Right ventricle myocardium superior (tissue), 1 donor: ENCODE data around the gene TRPC1. TPM values are rescaled to one million over a fixed set of nuclear protein-coding genes. Genes with fewer than 3 reads are reported as not detected.

Experiments used
- ATAC-seq: fragments of 200-7000 bp; cut with Tn5 transposase; one replicate; pipeline ENCODE4 v1.9.1; 2020; ENCODE audit warnings: mild to moderate bottlenecking; ENCODE audit not compliant: poor library complexity
- DNase-seq: peaks from one replicate; pipeline ENCODE4 v3.0.0-alpha.2; 2020
- intact Hi-C: fragments of 100-400 bp; cut with DNase I; formaldehyde crosslinking; loops from one replicate; pipeline ENCODE4 v1.11.2; 2022
- total RNA-seq: library from RNA; stranded (reverse); fragmentation: NEBNext Ultra II Directional; extraction: Animal tissue kit (Norgen Biotek cat#: 25700); gene quantifications from one replicate; pipeline ENCODE4 v1.2.1, GENCODE V29; 2021
- donor health status: DM: no; HTN: yes; CAD: no; lungs with severe emphysema.

TRPC1 gene
- total RNA-seq, 1 donor from 2014 or later, result 10.0 TPM

- peak; percentile 83 for ATAC-seq
- intact Hi-C loops, result no loop called here
Observed at GRCh38 chr3:142817356-142817755, 93.5 kb downstream of the TRPC1 start.

DNA sequence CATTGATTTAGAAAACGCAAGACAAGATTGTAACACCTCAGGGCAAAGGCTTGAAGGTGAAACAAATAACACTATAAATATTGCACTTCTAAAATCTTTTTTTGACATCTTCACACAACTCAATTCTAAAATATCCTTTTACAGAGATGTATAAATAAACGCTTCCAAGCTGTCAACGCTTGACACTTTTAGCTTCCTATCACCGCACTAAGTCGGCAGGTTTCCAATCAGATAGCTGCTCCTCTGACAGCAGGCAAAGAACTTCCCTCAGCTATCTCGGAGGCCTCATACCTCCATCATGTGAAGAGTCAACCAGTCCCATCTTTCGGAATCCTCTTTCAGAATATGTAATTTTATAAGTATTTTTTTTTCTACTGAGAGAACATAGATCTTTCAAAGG, 94.1 kb downstream of the TRPC1 start:
- DNase-seq (no peak), ATAC-seq (peak; percentile 69)
- intact Hi-C loops, result no loop called here

More at GRCh38 chr3:142817356-142817755, 93.5 kb downstream of the TRPC1 start:
- DNase-seq, result no peak

DNA sequence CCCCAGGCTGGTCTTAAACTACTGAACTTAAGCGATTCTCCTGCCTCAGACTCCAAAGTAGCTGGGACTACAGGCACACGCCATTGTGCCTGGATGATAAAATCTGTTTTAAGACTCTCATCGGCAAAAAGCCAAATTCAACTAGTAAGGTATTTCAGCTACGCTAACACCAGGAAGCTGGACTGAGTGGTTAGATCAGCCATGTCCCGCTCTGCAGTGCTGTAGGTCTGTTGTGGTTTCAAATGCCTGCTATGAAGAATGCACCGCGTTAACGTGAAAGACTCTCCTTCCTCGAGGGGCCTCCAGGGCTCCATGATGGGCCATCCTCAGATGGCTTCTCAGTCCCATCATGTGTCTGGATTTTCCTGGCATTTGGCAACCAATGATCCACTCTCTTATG, 94.8 kb downstream of the TRPC1 start:
- intact Hi-C loops, result no loop called here
- DNase-seq (no peak), ATAC-seq (no peak)

DNA sequence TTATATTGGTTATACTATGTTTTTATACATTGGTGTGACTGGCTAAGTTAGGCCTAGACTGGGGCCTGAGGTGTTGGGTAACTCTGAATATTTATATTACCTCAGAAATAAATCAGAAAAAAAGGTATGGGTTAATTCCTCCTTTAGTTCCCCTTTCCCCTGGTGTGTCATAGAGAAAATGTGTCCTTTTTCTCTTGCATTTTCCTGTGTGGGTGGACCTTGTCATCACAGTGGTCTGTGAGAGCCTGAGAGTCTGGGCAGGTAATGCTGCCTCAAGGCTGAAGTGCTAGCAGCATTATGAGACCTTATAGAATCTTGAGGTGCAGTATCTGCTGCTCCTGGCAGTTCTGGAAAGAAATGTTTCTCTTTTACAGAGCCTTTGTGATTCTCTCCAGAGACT, 95.3 kb downstream of the TRPC1 start:
- ATAC-seq, result no peak
- intact Hi-C loops, result no loop called here

DNA sequence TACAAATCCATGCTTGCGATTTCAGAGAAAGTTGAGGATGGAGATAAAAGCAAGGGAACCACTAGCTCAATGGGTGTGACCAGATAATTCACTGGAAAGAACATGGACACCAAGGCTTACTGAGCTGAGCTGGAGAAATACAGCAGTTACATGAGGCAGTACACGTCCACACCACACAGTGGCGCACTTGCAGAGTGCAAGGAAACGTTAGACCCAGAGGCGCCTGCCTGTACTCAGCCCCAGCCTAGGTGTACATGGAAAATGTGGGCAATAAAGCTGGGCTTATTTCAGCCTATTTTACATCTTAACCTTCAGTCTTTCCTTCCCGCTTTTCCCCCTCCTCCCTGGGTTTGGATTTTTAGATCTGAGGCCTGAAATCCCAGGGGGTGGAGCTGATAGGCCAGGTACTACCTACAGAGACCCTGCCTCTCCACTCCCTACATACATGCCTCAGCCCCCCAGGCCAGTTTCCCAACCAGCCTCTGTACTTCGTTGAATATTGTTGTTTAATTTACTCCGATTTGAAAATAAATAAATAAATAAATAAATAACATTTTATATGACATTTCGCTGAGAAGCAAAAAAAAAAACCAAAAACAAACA, 105.0 kb downstream of the TRPC1 start:
- ATAC-seq (peak; percentile 98), DNase-seq (peak; percentile 88)
- intact Hi-C loops, result loop anchor here (2.0 kb wide), 1 partner anchor 164 kb away; no protein-coding TSS in a partner anchor

More for the DNA sequence above, 95.3 kb downstream of the TRPC1 start:
- DNase-seq, result no peak

- no peak for ATAC-seq
- no peak for DNase-seq
- intact Hi-C loops, result no loop called here
Observed at GRCh38 chr3:142837526-142837925, 113.7 kb downstream of the TRPC1 start.

GRCh38 chr3:142839831-142840230, 116.0 kb downstream of the TRPC1 start:
- intact Hi-C loops, result no loop called here
- no peak for DNase-seq
- ATAC-seq, result no peak

- intact Hi-C loops, result no loop called here
- no peak for ATAC-seq
- no peak for DNase-seq
Observed at GRCh38 chr3:142844339-142844977, 120.6 kb downstream of the TRPC1 start.

DNA sequence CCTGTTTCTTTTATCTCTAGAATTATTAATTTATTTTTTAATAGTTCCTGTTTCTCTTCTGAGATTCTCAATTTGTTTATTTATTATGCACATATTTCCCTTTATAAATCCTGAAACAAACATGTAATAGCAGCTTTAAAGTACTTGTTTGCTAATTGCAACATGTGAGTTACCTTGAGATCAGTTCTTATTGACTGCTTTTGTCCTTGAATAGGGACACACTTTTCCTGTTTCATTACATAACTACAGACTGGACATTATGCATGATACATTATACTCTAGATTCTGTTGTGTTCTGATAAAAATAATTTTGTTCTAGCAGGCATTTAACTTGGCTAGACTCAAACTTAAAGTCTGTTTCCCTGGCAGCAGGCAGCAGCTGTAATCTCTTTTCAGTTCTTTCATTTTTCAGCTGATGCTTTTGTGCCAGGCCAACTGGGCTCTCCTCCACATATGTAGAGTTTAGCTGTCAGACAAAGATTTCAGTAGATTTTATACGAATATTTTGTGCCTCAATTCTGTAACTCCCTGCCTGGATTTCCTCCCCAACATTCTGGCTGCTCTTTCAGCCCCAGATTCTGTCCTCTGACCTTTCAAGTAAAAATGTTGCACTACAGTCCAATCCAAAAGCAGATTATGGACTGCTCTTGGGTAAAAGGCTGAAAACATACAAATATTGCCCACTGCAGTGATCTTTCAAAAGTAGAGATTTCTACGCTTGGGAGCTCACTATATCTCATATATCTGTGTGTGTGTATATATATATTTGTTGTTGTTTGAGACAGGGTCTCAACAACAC, 123.1 kb downstream of the TRPC1 start:
- ATAC-seq, result peak; percentile 38
- DNase-seq, result no peak
- intact Hi-C loops, result no loop called here

- ATAC-seq (no peak), DNase-seq (no peak)
- intact Hi-C loops, result no loop called here
Observed at GRCh38 chr3:142849148-142849547, 125.3 kb downstream of the TRPC1 start.

DNA sequence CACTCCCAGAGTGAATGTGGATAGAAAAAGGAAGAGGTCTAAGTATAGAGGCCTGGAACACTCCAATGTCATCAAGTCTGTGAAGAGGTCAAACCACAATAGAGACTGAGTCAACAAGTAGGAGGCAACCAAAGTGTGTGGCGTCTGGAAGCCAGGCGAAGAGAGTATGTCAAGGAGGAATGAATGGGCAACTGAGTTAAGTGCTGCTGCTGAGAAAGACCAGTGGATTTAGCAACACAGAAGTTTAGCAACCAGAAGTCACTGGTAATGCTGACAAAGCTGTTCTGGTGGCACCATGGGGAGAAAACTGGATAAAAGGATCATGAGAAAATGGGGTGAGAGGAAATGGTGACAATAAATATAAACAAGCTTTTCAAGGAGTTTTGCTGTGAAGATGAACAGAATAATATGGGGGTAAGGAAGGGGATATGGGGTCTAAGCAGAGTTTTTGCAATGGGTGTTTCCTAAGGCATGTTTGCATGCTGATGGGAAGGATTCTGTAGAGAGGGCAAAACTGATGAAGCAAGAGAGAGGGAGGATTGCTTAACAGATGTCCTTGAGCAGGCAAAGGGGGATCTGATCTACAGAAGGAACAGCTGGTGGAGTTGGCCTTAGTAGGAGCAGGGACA, 126.7 kb downstream of the TRPC1 start:
- DNase-seq (no peak), ATAC-seq (peak; percentile 59)
- intact Hi-C loops, result loop anchor here (10.0 kb wide), 1 partner anchor 124 kb away; no protein-coding TSS in a partner anchor

DNA sequence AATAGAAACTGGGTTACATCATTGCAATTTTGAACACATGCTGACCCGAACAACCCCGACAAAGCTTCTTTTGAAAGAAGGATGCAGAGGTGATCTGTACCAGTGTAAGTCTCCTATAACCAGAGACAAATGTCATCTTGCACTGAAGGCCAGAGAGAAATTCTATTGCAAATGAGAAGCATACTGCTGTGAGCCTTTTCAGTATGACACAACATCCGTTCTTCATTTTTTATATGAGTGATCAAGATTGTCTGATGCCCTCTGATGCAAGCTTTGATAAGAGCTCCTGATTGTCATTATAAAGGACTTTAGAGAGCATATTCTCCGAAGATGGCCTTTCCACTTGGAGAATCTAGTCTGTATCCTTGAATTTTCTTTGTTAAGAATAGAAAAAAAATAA, 128.2 kb downstream of the TRPC1 start:
- DNase-seq (no peak), ATAC-seq (no peak)
- intact Hi-C loops, result loop anchor here (10.0 kb wide), 1 partner anchor 123 kb away; no protein-coding TSS in a partner anchor

DNA sequence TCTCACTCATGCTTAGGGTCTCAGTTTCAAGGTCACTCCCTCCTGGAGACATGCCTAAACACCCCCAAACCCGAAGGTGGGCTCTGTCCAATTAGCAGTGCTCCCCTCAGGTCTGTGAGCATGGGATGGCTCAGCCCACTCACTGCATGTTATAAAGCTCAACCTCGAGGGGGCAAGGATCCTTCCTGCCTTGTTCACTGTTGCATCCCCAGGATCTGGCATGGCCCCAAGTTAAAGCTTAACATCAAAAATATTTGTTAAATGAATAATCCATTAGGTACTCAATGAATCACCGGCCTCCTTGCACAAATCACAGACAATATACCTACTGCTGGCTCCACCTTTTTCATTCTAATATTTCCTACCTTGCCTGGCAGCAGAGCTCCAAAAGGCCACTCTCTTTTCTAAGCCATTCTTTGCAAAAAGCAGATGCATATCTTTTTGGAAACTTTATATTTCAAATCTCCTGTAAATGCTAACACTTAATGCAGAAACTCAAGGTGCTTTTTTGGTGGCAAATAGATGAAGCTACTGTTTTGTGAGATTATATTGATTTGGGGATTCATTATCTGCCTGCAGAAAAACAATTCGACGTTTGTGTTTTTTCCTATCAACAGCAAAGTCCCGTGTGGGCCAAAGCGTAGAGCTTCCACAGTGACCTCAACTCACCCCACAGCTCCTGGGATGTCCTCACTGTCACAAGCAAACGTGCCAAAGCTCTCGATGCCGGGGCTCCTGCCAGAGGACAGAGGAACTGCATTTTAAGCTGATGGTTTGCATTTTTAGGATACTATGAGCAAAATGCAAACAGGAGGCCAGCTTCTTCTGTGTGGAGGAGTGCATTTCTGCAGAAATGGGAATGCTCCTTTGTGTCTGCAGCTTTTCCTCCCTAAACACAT, 129.7 kb downstream of the TRPC1 start:
- intact Hi-C loops, result loop anchor here (10.0 kb wide), 1 partner anchor 121 kb away; no protein-coding TSS in a partner anchor
- ATAC-seq (peak; percentile 71), DNase-seq (peak; percentile 86)

- DNase-seq (peak; percentile 81), ATAC-seq (peak; percentile 95)
- intact Hi-C loops, result loop anchor here (10.0 kb wide), 1 partner anchor 118 kb away; no protein-coding TSS in a partner anchor
Observed at GRCh38 chr3:142857056-142857455, 133.2 kb downstream of the TRPC1 start.
